T47D (cell line): ENCODE measurements around the gene ZKSCAN8.

ENCODE experiments used
- DNase-seq, 2 experiments: peaks; one replicate each; pipeline versions ENCODE4 v3.0.0 to v3.0.0-alpha.2; 2011 to 2012; ENCODE audit warnings: low read depth in 1 of 2, low spot score in 1 of 2
- JUND ChIP-seq: IDR thresholded peaks from 2 replicates; pipeline ENCODE4 v1.6.1; 2012; ENCODE audit warnings: low read depth
- in situ Hi-C: cut with HindIII; loops from 2 replicates; pipeline ENCODE4 v1.10.0; 2016; ENCODE audit warnings: low sequenced_read_pairs, low pct_unique_long_range_greater_than_20kb

The ZKSCAN8 gene

GRCh38 chr6:28188111-28188979, 46.7 kb downstream of the ZKSCAN8 start:
- no peak for DNase-seq
- no peak for TF ChIP-seq JUND
- in situ Hi-C loops: no loop called here

DNA sequence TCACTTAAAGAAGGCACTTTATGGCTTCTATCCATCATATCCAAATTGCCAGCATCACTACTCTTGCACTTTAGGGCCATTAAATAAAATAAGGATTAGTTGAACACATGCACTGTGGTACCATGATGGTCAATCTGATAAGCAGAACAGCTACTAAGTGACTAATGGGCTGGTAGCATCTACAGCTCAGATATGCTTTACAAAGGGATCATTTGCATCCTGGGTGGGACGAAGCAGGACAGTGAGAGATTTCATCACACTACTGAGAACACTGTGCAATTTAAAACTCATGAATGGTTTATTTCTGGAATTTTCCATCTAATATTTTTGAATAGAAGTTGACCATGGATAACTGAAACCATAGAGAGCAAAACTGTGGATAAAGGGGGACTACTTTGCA, 58.3 kb downstream of the ZKSCAN8 start:
- in situ Hi-C loops: no loop called here
- no peak for TF ChIP-seq JUND
- DNase-seq: no peak

DNA sequence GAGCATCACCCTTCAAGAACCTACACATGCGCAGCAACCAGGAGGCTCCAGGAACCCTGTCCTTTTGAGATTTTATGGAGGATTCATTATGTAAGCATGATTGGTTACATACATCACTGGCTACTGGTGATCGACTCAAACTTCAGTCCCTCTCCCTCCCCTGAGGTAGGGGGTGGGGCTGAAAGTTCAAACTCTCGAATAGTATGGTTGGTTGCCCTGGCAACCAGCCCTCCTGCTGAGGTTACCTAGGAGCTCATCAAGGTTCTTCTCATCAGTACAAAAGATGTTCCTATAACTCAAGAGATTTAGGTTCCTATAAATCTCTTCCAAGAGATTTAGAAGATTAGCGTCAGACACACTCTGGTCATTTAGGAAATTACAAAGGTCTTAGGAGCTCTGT, 61.5 kb downstream of the ZKSCAN8 start:
- no peak for DNase-seq
- in situ Hi-C loops: no loop called here
- TF ChIP-seq JUND: no peak

DNA sequence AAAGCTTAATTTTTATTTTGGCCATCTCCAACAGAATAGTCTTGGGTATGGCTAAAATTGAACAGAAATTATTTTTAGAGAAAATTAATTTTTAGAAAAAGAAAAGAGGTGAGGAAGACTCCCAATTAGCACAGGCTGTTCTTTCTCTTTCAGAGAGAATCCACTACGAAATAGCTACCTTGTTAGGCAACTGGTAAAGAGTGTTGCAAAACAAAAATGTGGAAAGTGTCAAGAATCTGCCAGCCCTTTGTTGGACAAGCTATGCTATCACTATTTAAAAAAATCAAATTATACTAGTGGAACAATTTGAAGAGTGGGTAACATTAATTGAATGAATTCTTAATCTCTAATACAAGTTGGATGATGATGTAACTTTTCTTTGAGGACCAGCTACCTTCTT, 64.2 kb downstream of the ZKSCAN8 start:
- in situ Hi-C loops: no loop called here
- no peak for DNase-seq
- TF ChIP-seq JUND: no peak

DNA sequence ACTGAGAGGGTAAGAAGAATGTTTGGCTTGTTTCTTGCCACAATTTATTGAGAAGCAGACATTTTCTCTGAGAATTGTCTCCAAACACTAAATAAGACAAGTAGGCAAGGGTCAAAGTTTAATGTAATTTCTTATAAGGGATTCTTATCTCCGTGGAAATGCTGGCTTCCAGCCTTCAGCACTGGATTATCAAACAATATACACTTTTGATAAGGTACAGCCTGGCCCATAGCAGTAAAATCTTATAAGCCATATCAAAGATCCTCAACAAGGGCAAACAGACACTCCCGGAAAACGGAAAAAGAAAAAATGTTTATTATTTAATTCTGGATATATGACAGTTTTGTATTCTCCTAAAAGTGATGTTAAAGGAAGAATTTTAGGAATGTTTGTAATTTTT, 64.8 kb downstream of the ZKSCAN8 start:
- in situ Hi-C loops: no loop called here
- no peak for TF ChIP-seq JUND
- DNase-seq: no peak

GRCh38 chr6:28206928-28207509, 65.3 kb downstream of the ZKSCAN8 start:
- DNase-seq: no peak
- no peak for TF ChIP-seq JUND
- in situ Hi-C loops: no loop called here

- DNase-seq: no peak
- TF ChIP-seq JUND: no peak
- in situ Hi-C loops: no loop called here
Observed at GRCh38 chr6:28207510-28208110, 65.9 kb downstream of the ZKSCAN8 start.

- DNase-seq: no peak
- TF ChIP-seq JUND: no peak
- in situ Hi-C loops: no loop called here
Observed at GRCh38 chr6:28208111-28208659, 66.5 kb downstream of the ZKSCAN8 start.
